Suprapubic skin (tissue), 4 donors: ENCODE data around the gene RAVER1. TPM values are rescaled to one million over a fixed set of nuclear protein-coding genes. Genes with fewer than 3 reads are reported as not detected.

Experiments
- DNase-seq, 2 donors: peaks; one replicate each; pipeline ENCODE4 v3.0.0-alpha.2; 2019; ENCODE audit warnings: low spot score in 2 of 2
- H3K27ac ChIP-seq: fragments of 200-600 bp; sonication (generic); one replicate; pipeline ENCODE4 v1.5.1; 2019
- H3K27me3 ChIP-seq: fragments of 200-600 bp; sonication (generic); one replicate; pipeline ENCODE4 v1.5.1; 2019
- H3K36me3 ChIP-seq: fragments of 200-600 bp; sonication (generic); one replicate; pipeline ENCODE4 v1.5.1; 2019
- H3K4me1 ChIP-seq: fragments of 200-600 bp; sonication (generic); one replicate; pipeline ENCODE4 v1.5.1; 2019
- H3K4me3 ChIP-seq: fragments of 200-600 bp; sonication (generic); one replicate; pipeline ENCODE4 v1.5.1; 2019; ENCODE audit warnings: mild to moderate bottlenecking
- H3K9me3 ChIP-seq: fragments of 200-600 bp; sonication (generic); one replicate; pipeline ENCODE4 v1.5.1; 2019
- CTCF ChIP-seq, 2 donors: fragments of 200-600 bp in 1 of 2; fragments of 450-650 bp in 1 of 2; sonication (generic) in 1 of 2; IDR thresholded peaks; one replicate each; pipeline ENCODE4 v1.5.1; 2016 to 2019; ENCODE audit warnings: antibody characterized with exemption in 2 of 2, mild to moderate bottlenecking in 1 of 2, moderate library complexity in 1 of 2
- EP300 ChIP-seq: sonication (generic); formaldehyde crosslinking; IDR thresholded peaks from one replicate; pipeline ENCODE4 v1.6.1; 2017; ENCODE audit warnings: antibody characterized with exemption
- POLR2A ChIP-seq, 2 donors: fragments of 450-650 bp; IDR thresholded peaks; one replicate each; pipeline ENCODE4 v1.6.1; 2017; ENCODE audit warnings: antibody characterized with exemption in 2 of 2, mild to moderate bottlenecking in 2 of 2, moderate library complexity in 2 of 2
- POLR2AphosphoS5 ChIP-seq, 3 donors: sonication (generic); formaldehyde crosslinking; IDR thresholded peaks; one replicate each; pipeline ENCODE4 v1.6.1; 2017; ENCODE audit warnings: antibody characterized with exemption in 3 of 3
- WGBS: methylation state at CpG from one replicate; pipeline ENCODE4 v1.1.5; 2018; 5-methylcytosine and 5-hydroxymethylcytosine counted together
- total RNA-seq, 4 donors: library from RNA; depleted of rRNA; stranded (reverse); fragments of >200 nt; gene quantifications; one replicate each; pipeline ENCODE4 v1.1.0, GENCODE V29; 2016

Gene RAVER1
- total RNA-seq, 4 donors from 2014 or later = 18.4 to 27.8 (median 24.8) TPM

- WGBS = 82% methylated on average over 26 of the region's 32 CpGs
- Histone ChIP-seq H3K27me3 (no peaks in the 10 kb centered on the region), H3K9me3 (no peaks in the 10 kb centered on the region), H3K4me1 (peaks cover 3% of the 10 kb centered on the region), H3K36me3 (peaks cover 82% of the 10 kb centered on the region), H3K4me3 (no peak overlapping the region), H3K27ac (no peak overlapping the region)
- DNase-seq = no peak
- TF ChIP-seq CTCF (IDR thresholded peaks at IDR 0.05) (no peak), POLR2AphosphoS5 (IDR thresholded peaks at IDR 0.05) (no peak), EP300 (no peak), POLR2A (IDR thresholded peaks at IDR 0.05) (no peak)
Measured at GRCh38 chr19:10353793-10354391, 20.6 kb upstream of the RAVER1 start.

- Histone ChIP-seq H3K36me3 (peaks cover 75% of the 10 kb centered on the region), H3K27me3 (no peaks in the 10 kb centered on the region), H3K4me1 (peaks cover 3% of the 10 kb centered on the region), H3K4me3 (no peak overlapping the region), H3K9me3 (no peaks in the 10 kb centered on the region), H3K27ac (no peak overlapping the region)
- TF ChIP-seq EP300 = no peak
- 83% methylated on average over 50 of the region's 63 CpGs for WGBS
- DNase-seq = no peak
Measured at GRCh38 chr19:10352764-10353671, 19.7 kb upstream of the RAVER1 start.

GRCh38 chr19:10346509-10346908 is 13.2 kb upstream of the RAVER1 start:
- H3K9me3 ChIP-seq = no peaks in the 10 kb centered on the region
- no peak for DNase-seq
- WGBS = 71% methylated on average over 10 of the region's 10 CpGs
- no peak overlapping the region for H3K4me3 ChIP-seq
- TF ChIP-seq CTCF (IDR thresholded peaks at IDR 0.05) (no peak), POLR2A (IDR thresholded peaks at IDR 0.05) (no peak), EP300 (no peak), POLR2AphosphoS5 (IDR thresholded peaks at IDR 0.05) (no peak)
- H3K4me1 ChIP-seq = no peaks in the 10 kb centered on the region
- H3K27ac ChIP-seq = no peak overlapping the region
- H3K27me3 ChIP-seq = no peaks in the 10 kb centered on the region
- H3K36me3 ChIP-seq = peaks cover 12% of the 10 kb centered on the region

- no peaks in the 10 kb centered on the region for H3K27me3 ChIP-seq
- H3K4me3 ChIP-seq = no peak overlapping the region
- no peaks in the 10 kb centered on the region for H3K9me3 ChIP-seq
- H3K4me1 ChIP-seq = no peaks in the 10 kb centered on the region
- H3K36me3 ChIP-seq = no peaks in the 10 kb centered on the region
- WGBS = 71% methylated on average over 10 of the region's 10 CpGs
- no peak for DNase-seq
- H3K27ac ChIP-seq = no peak overlapping the region
- TF ChIP-seq CTCF (IDR thresholded peaks at IDR 0.05) (no peak), POLR2A (IDR thresholded peaks at IDR 0.05) (no peak), EP300 (no peak), POLR2AphosphoS5 (IDR thresholded peaks at IDR 0.05) (no peak)
Measured at GRCh38 chr19:10344780-10345179, 11.5 kb upstream of the RAVER1 start.

GRCh38 chr19:10343495-10343894 is 10.2 kb upstream of the RAVER1 start:
- WGBS = 82% methylated on average over 2 of the region's 2 CpGs

More at GRCh38 chr19:10343495-10343894, 10.2 kb upstream of the RAVER1 start:
- TF ChIP-seq CTCF (IDR thresholded peaks at IDR 0.05) (no peak), POLR2AphosphoS5 (IDR thresholded peaks at IDR 0.05) (no peak), POLR2A (IDR thresholded peaks at IDR 0.05) (no peak), EP300 (no peak)
- H3K27me3 ChIP-seq = no peaks in the 10 kb centered on the region
- H3K36me3 ChIP-seq = no peaks in the 10 kb centered on the region
- no peak overlapping the region for H3K4me3 ChIP-seq
- DNase-seq = no peak
- no peaks in the 10 kb centered on the region for H3K4me1 ChIP-seq
- H3K9me3 ChIP-seq = no peaks in the 10 kb centered on the region
- no peak overlapping the region for H3K27ac ChIP-seq
